PC-9 (cell line): ENCODE data around the gene BRF1. TPM values are rescaled to one million over a fixed set of nuclear protein-coding genes. Genes with fewer than 3 reads are reported as not detected.

Source experiments
- BruUV-seq: library from RNA; stranded (reverse); fragments of 400-500 nt; replicated peaks from 2 replicates; lab custom pipeline; 2021; lab: Mats Ljungman, UMichigan
- CTCF ChIA-PET: fragments of 300-600 bp; sonication (Branson Sonifier 250); formaldehyde crosslinking; loops from one replicate; lab custom pipeline; 2022; ENCODE audit warnings: antibody characterized with exemption; lab: Charles Lee
- POLR2A ChIA-PET: fragments of 300-600 bp; sonication (Branson Sonifier 250); formaldehyde crosslinking; loops from one replicate; lab custom pipeline; 2022; ENCODE audit warnings: antibody characterized with exemption; ENCODE audit not compliant: unreplicated experiment; lab: Charles Lee
- DNase-seq, 2 experiments: peaks; one replicate each; pipeline versions ENCODE4 v3.0.0 to v3.0.0-alpha.2; 2015 to 2022; ENCODE audit warnings: mixed read lengths in 1 of 2
- H2AFZ ChIP-seq: fragments of 200-600 bp; sonication (generic); 2 replicates; pipeline ENCODE4 v1.8.1; 2017; ENCODE audit warnings: antibody characterized with exemption
- H3F3A ChIP-seq: fragments of 200-600 bp; sonication (generic); 2 replicates; pipeline ENCODE4 v1.8.1; 2017; ENCODE audit warnings: antibody characterized with exemption, mild to moderate bottlenecking, low read depth; ENCODE audit not compliant: insufficient read depth
- H3K27ac ChIP-seq: fragments of 200-600 bp; sonication (generic); 2 replicates; pipeline ENCODE4 v1.6.1; 2016; ENCODE audit warnings: mixed run types
- H3K27me3 ChIP-seq: fragments of 200-600 bp; sonication (generic); 2 replicates; pipeline ENCODE4 v1.6.1; 2016; ENCODE audit warnings: low read depth, mixed run types; ENCODE audit not compliant: insufficient read depth
- H3K36me3 ChIP-seq: fragments of 200-600 bp; sonication (generic); 2 replicates; pipeline ENCODE4 v1.6.1; 2016; ENCODE audit warnings: low read depth, mixed run types
- H3K4me1 ChIP-seq: fragments of 200-600 bp; sonication (generic); replicated peaks from 2 replicates; pipeline ENCODE4 v1.6.1; 2016; ENCODE audit warnings: mixed run types; ENCODE audit not compliant: insufficient read depth
- H3K4me2 ChIP-seq: fragments of 200-600 bp; sonication (generic); 2 replicates; pipeline ENCODE4 v1.6.1; 2017; ENCODE audit warnings: mixed run types
- H3K4me3 ChIP-seq: fragments of 200-600 bp; sonication (generic); 2 replicates; pipeline ENCODE4 v1.6.1; 2016; ENCODE audit warnings: mixed run types
- H3K79me2 ChIP-seq: fragments of 200-600 bp; sonication (generic); 2 replicates; pipeline ENCODE4 v1.6.1; 2017; ENCODE audit warnings: low read depth, mixed run types
- H3K9me2 ChIP-seq: fragments of 200-600 bp; sonication (generic); 2 replicates; pipeline ENCODE4 v1.8.1; 2017; ENCODE audit warnings: mild to moderate bottlenecking; ENCODE audit not compliant: insufficient read depth
- H3K9me3 ChIP-seq: fragments of 200-600 bp; sonication (generic); 2 replicates; pipeline ENCODE4 v1.8.1; 2016; ENCODE audit warnings: low read depth; ENCODE audit not compliant: insufficient read depth
- H4K20me1 ChIP-seq: fragments of 200-600 bp; sonication (generic); 2 replicates; pipeline ENCODE4 v1.8.1; 2017; ENCODE audit not compliant: insufficient read depth
- CTCF ChIP-seq: fragments of 200-600 bp; sonication (generic); conservative IDR thresholded peaks from 2 replicates; pipeline ENCODE4 v1.6.1; 2017; ENCODE audit warnings: mixed run types, antibody characterized with exemption, mild to moderate bottlenecking, moderate library complexity
- EZH2 ChIP-seq: fragments of 200-600 bp; sonication (generic); IDR thresholded peaks from 2 replicates; pipeline ENCODE4 v1.8.0; 2017; ENCODE audit warnings: antibody characterized with exemption, low read depth
- intact Hi-C: fragments of 100-400 bp; cut with micrococcal nuclease; formaldehyde crosslinking; loops from one replicate; pipeline ENCODE4 v1.10.0; 2022; ENCODE audit not compliant: unreplicated experiment
- total RNA-seq: library from RNA; stranded (reverse); gene quantifications from 2 replicates; pipeline ENCODE4 v1.2.3, GENCODE V29; 2021

Gene BRF1
- total RNA-seq, 1 experiment from 2014 or later, result 24.8 TPM

DNA sequence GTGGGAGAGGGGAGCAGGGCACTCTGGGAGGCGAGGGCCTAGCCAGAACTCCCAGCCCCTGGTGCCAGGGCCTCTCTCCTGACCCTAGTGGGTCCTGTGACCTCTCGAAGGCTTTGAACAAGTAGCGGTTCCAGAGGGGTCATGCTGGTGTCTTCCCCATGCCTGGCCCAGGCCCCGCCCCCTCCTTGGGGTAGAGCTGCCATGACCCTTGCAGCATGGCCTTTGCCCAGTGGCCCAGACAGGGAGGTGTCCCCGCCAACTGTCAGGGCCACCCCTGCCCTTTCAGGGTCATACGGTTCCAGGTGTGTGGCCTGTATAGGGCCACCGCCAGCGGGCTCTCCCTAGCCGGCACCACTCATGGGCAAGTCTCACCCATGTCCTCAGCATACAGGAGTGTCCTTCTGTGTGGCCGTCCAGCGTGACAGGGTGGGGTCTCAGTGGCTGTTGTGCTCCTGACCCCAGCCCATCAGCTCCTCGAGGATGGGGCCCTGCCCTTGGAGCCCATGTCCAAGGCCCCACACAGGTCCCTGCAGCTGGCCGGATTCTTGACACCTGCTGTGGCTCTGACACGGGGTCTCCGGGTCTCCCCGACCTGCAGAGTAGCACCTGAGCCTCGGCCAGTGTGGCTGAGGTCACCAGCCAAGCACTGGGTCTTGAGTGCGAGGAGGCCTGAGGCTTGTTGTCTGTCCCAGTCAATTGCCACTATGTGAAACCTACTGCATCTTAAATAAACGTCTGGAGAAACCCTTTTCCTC is 48.3 kb upstream of the BRF1 start:
- Histone ChIP-seq H3K4me2 (no peak overlapping the region), H3K27me3 (no peaks in the 10 kb centered on the region), H3F3A (peaks cover 10% of the 10 kb centered on the region), H3K36me3 (no peaks in the 10 kb centered on the region), H4K20me1 (0 out of 2 replicates have a peak, but pooled peaks cover 3% of the 10 kb centered on the region), H3K79me2 (no peaks in the 10 kb centered on the region), H3K27ac (no peak overlapping the region), H3K9me3 (no peaks in the 10 kb centered on the region), H3K4me3 (no peak overlapping the region), H3K9me2 (no peaks in the 10 kb centered on the region), H3K4me1 (no peaks in the 10 kb centered on the region), H2AFZ (no peak overlapping the region)
- BruUV-seq, result no TSS peak
- DNase-seq, result no peak
- ChIA-PET CTCF (no interaction called here), POLR2A (no interaction called here)
- TF ChIP-seq EZH2, result no peak
- intact Hi-C loops, result no loop called here

GRCh38 chr14:105348169-105348944 is 47.6 kb upstream of the BRF1 start:
- H3K4me3 ChIP-seq, result no peak overlapping the region
- no peaks in the 10 kb centered on the region for H3K36me3 ChIP-seq
- no peaks in the 10 kb centered on the region for H3K4me1 ChIP-seq
- no peak overlapping the region for H2AFZ ChIP-seq
- H3K79me2 ChIP-seq, result no peaks in the 10 kb centered on the region
- H3K27me3 ChIP-seq, result no peaks in the 10 kb centered on the region
- DNase-seq, result no peak
- intact Hi-C loops, result no loop called here
- H3K4me2 ChIP-seq, result no peak overlapping the region
- no peak overlapping the region for H3K27ac ChIP-seq
- TF ChIP-seq EZH2, result no peak
- no peak for TF ChIP-seq CTCF
- peaks cover 10% of the 10 kb centered on the region for H3F3A ChIP-seq
- no peaks in the 10 kb centered on the region for H3K9me3 ChIP-seq
- H3K9me2 ChIP-seq, result no peaks in the 10 kb centered on the region
- H4K20me1 ChIP-seq, result 0 out of 2 replicates have a peak, but pooled peaks cover 3% of the 10 kb centered on the region
- ChIA-PET POLR2A (no interaction called here), CTCF (no interaction called here)
- no TSS peak for BruUV-seq

DNA sequence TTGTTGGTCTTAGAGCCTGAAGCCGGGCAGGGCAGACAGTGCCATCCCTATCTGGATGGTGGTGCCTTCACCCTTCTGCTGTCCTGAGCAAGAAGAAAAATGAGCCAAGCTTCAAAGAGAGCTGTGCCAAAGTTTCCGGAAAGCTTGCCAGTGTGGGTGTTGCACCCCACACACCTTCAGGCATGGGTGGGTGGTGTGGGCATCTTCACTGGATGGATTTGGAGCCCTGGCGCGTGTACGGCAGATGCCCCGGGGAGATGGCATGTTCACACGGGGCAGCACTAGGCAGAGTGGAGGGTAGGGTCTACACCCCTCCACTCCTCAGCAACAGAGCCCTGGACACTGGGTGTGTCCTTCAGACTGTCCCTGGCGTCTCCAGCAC is 46.8 kb upstream of the BRF1 start:
- Histone ChIP-seq H3K27me3 (no peaks in the 10 kb centered on the region), H4K20me1 (peaks cover 3% of the 10 kb centered on the region; the same call in 1 of the 2 replicates), H3K4me2 (no peak overlapping the region), H3K9me2 (no peaks in the 10 kb centered on the region), H3K4me3 (no peak overlapping the region), H3K27ac (no peak overlapping the region), H3K79me2 (no peaks in the 10 kb centered on the region), H3K9me3 (no peaks in the 10 kb centered on the region), H3K36me3 (no peaks in the 10 kb centered on the region), H3K4me1 (no peaks in the 10 kb centered on the region), H2AFZ (no peak overlapping the region), H3F3A (peaks cover 10% of the 10 kb centered on the region)
- DNase-seq, result no peak
- no TSS peak for BruUV-seq
- ChIA-PET POLR2A (no interaction called here), CTCF (no interaction called here)
- intact Hi-C loops, result no loop called here
- TF ChIP-seq EZH2, result no peak
- TF ChIP-seq CTCF, result no peak
